ENCODE measurements around the gene TMEM273.

DNA sequence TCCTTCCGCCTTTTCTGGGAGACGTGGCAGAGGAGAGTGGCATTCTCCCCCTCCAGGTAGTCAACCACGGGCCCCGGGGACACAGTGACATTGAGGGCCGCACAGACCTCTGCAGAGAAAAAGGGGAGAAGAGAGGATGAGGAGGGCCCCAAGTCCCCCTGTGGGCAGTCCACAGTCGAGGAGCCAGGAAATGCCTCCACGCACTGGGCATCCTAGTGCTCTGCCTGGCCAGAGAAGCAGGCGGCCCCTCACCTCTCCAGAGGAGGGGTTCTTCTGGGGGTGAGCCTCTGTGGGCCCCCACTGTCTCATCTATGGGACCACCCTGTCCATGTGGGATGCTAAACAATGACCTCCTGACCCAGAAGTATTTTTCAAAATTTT is 80.3 kb downstream of the TMEM273 start:
- TF ChIP-seq EP300 (IDR thresholded peaks at IDR 0.05) (no peak), CTCF (IDR thresholded peaks at IDR 0.05) (no peak), POLR2AphosphoS5 (IDR thresholded peaks at IDR 0.05) (no peak), POLR2A (IDR thresholded peaks at IDR 0.05) (no peak)

Data from stomach (tissue), 4 donors.